ENCODE results near the gene LCE3E. TPM values are rescaled to one million over a fixed set of nuclear protein-coding genes. Genes with fewer than 3 reads are reported as not detected.

LCE3E gene
- total RNA-seq, 6 experiments from 2014 or later, result not detected

- no peak for DNase-seq
- Mint-ChIP-seq H3K4me1 (ENCODE audit: low read depth) (peaks cover 13% of the 10 kb centered on the region; the same call in 1 of the 2 replicates), H3K9me3 (no peaks in the 10 kb centered on the region), H3K27ac (no peak overlapping the region), H3K27me3 (ENCODE audit: insufficient read depth) (peaks cover 14% of the 10 kb centered on the region), H3K4me3 (no peak overlapping the region), H3K36me3 (ENCODE audit: low read depth) (no peaks in the 10 kb centered on the region)
- no peak for TF ChIP-seq CTCF (IDR thresholded peaks at IDR 0.05)
These were observed 50.5 kb downstream of the LCE3E start for GRCh38 chr1:152516082-152516481.

Other genes starting within 250 kb of the LCE3E start
- gene FLG, start 241.5 kb downstream of the LCE3E start, total RNA-seq (2021; fragmentation: NEBNext Ultra II Directional; extraction: Animal tissue kit (Norgen Biotek cat#: 25700)), result under 1 TPM in 1 of 6 experiments, not detected in 5; 0.02 TPM
- gene FLG2, start 206.8 kb downstream of the LCE3E start, total RNA-seq (2021; fragmentation: NEBNext Ultra II Directional; extraction: Animal tissue kit (Norgen Biotek cat#: 25700)), result not detected
- not detected for gene CRNN, start 152.5 kb downstream of the LCE3E start, total RNA-seq (2021; fragmentation: NEBNext Ultra II Directional; extraction: Animal tissue kit (Norgen Biotek cat#: 25700))
- not detected for gene LCE5A, start 56.0 kb downstream of the LCE3E start, total RNA-seq (2021; fragmentation: NEBNext Ultra II Directional; extraction: Animal tissue kit (Norgen Biotek cat#: 25700))
- not detected for gene CRCT1, start 52.3 kb downstream of the LCE3E start, total RNA-seq (2021; fragmentation: NEBNext Ultra II Directional; extraction: Animal tissue kit (Norgen Biotek cat#: 25700))
- gene LCE3D, start 13.7 kb upstream of the LCE3E start, total RNA-seq (2021; fragmentation: NEBNext Ultra II Directional; extraction: Animal tissue kit (Norgen Biotek cat#: 25700)), result not detected
- not detected for gene LCE3C, start 33.5 kb upstream of the LCE3E start, total RNA-seq (2021; fragmentation: NEBNext Ultra II Directional; extraction: Animal tissue kit (Norgen Biotek cat#: 25700))
- gene LCE3B, start 47.0 kb upstream of the LCE3E start, total RNA-seq (2021; fragmentation: NEBNext Ultra II Directional; extraction: Animal tissue kit (Norgen Biotek cat#: 25700)), result not detected
- not detected for gene LCE3A, start 56.3 kb upstream of the LCE3E start, total RNA-seq (2021; fragmentation: NEBNext Ultra II Directional; extraction: Animal tissue kit (Norgen Biotek cat#: 25700))
- gene LCE2D, start 96.6 kb upstream of the LCE3E start, total RNA-seq (2021; fragmentation: NEBNext Ultra II Directional; extraction: Animal tissue kit (Norgen Biotek cat#: 25700)), result not detected
- not detected for gene LCE2C, start 108.5 kb upstream of the LCE3E start, total RNA-seq (2021; fragmentation: NEBNext Ultra II Directional; extraction: Animal tissue kit (Norgen Biotek cat#: 25700))
- not detected for gene LCE2B, start 119.3 kb upstream of the LCE3E start, total RNA-seq (2021; fragmentation: NEBNext Ultra II Directional; extraction: Animal tissue kit (Norgen Biotek cat#: 25700))
- gene LCE2A, start 131.6 kb upstream of the LCE3E start, total RNA-seq (2021; fragmentation: NEBNext Ultra II Directional; extraction: Animal tissue kit (Norgen Biotek cat#: 25700)), result 10 to 100 TPM in 2 of 6 experiments, 1 to 10 TPM in 4; 2.1 to 21.0 (median 3.2) TPM
- under 1 TPM in 1 of 6 experiments, not detected in 5; 0.31 TPM for gene LCE4A, start 141.4 kb upstream of the LCE3E start, total RNA-seq (2021; fragmentation: NEBNext Ultra II Directional; extraction: Animal tissue kit (Norgen Biotek cat#: 25700))
- not detected for gene KPRP, start 191.2 kb upstream of the LCE3E start, total RNA-seq (2021; fragmentation: NEBNext Ultra II Directional; extraction: Animal tissue kit (Norgen Biotek cat#: 25700))
- gene LCE1F, start 208.4 kb upstream of the LCE3E start, total RNA-seq (2021; fragmentation: NEBNext Ultra II Directional; extraction: Animal tissue kit (Norgen Biotek cat#: 25700)), result not detected
- not detected for gene LCE1E, start 219.5 kb upstream of the LCE3E start, total RNA-seq (2021; fragmentation: NEBNext Ultra II Directional; extraction: Animal tissue kit (Norgen Biotek cat#: 25700))
- gene LCE1D, start 229.9 kb upstream of the LCE3E start, total RNA-seq (2021; fragmentation: NEBNext Ultra II Directional; extraction: Animal tissue kit (Norgen Biotek cat#: 25700)), result not detected
- not detected for gene LCE1C, start 239.9 kb upstream of the LCE3E start, total RNA-seq (2021; fragmentation: NEBNext Ultra II Directional; extraction: Animal tissue kit (Norgen Biotek cat#: 25700))
- gene LCE1B, start 245.2 kb upstream of the LCE3E start, total RNA-seq (2021; fragmentation: NEBNext Ultra II Directional; extraction: Animal tissue kit (Norgen Biotek cat#: 25700)), result not detected

All from HFFc6 (cell line).